H1 (cell line): ENCODE results near the gene TNIK. TPM values are rescaled to one million over a fixed set of nuclear protein-coding genes. Genes with fewer than 3 reads are reported as not detected.

Experiments used
- CTCF ChIA-PET: fragments of 300-600 bp; sonication (Branson Sonifier 250); formaldehyde crosslinking; loops from one replicate; lab custom pipeline; 2021; ENCODE audit not compliant: partially characterized antibody; lab: Charles Lee
- POLR2A ChIA-PET: fragments of 300-600 bp; sonication (Branson Sonifier 250); formaldehyde crosslinking; loops from one replicate; lab custom pipeline; 2021; ENCODE audit warnings: inconsistent platforms; ENCODE audit not compliant: partially characterized antibody; lab: Charles Lee
- DNase-seq, 2 experiments: peaks; one replicate each; pipeline versions ENCODE4 v3.0.0 to v3.0.0-alpha.2; 2010 to 2022; ENCODE audit warnings: low spot score in 2 of 2, low read depth in 1 of 2, mixed read lengths in 1 of 2
- FAIRE-seq: peaks from 2 replicates; lab custom pipeline; 2011; peaks lifted over from hg19 to GRCh38; lab: Jason Lieb, UNC
- H2AFZ ChIP-seq: 2 replicates; pipeline ENCODE4 v1.8.1; 2012; ENCODE audit warnings: low read length, inconsistent platforms
- H2AK5ac ChIP-seq: 2 replicates; pipeline ENCODE4 v1.6.1; 2013; ENCODE audit warnings: low read depth, low read length
- H2BK120ac ChIP-seq: replicated peaks from 2 replicates; pipeline ENCODE3; 2013; ENCODE audit warnings: low read depth, low read length, inconsistent platforms
- H2BK12ac ChIP-seq: 2 replicates; pipeline ENCODE4 v1.6.1; 2013; ENCODE audit warnings: low read depth, low read length
- H2BK15ac ChIP-seq: 2 replicates; pipeline ENCODE4 v1.6.1; 2013; ENCODE audit warnings: low read length
- H2BK20ac ChIP-seq: 2 replicates; pipeline ENCODE4 v1.6.1; 2013; ENCODE audit warnings: low read length
- H2BK5ac ChIP-seq: 2 replicates; pipeline ENCODE4 v1.6.1; 2013; ENCODE audit warnings: low read depth, low read length
- H3K14ac ChIP-seq: 2 replicates; pipeline ENCODE4 v1.6.1; 2013; ENCODE audit warnings: inconsistent platforms; ENCODE audit not compliant: insufficient read length
- H3K18ac ChIP-seq: 2 replicates; pipeline ENCODE4 v1.6.1; 2013; ENCODE audit warnings: low read length; ENCODE audit errors: extremely low read depth
- H3K23ac ChIP-seq: 2 replicates; pipeline ENCODE4 v1.6.1; 2013; ENCODE audit warnings: inconsistent platforms; ENCODE audit not compliant: insufficient read length
- H3K23me2 ChIP-seq: 2 replicates; pipeline ENCODE4 v1.6.1; 2013; ENCODE audit warnings: low read depth, low read length
- H3K27ac ChIP-seq: 2 replicates; pipeline ENCODE4 v1.6.1; 2011; ENCODE audit warnings: low read depth, low read length, inconsistent platforms
- H3K27me3 ChIP-seq, 4 experiments: replicated peaks in 1 of 4; 1 replicate in 1 of 4; 2 replicates in 3 of 4; pipeline versions ENCODE4 v1.6.1 to v1.8.1; 2011 to 2013; ENCODE audit warnings: low read length in 3 of 4, mild to moderate bottlenecking in 3 of 4, inconsistent platforms in 2 of 4, mixed read lengths in 2 of 4, moderate library complexity in 1 of 4; ENCODE audit not compliant: control insufficient read depth in 3 of 4, insufficient read depth in 3 of 4; ENCODE audit errors: extremely low read depth in 1 of 4
- H3K36me3 ChIP-seq, 4 experiments: 2 replicates each; pipeline versions ENCODE4 v1.6.1 to v1.8.1; 2011 to 2013; ENCODE audit warnings: mild to moderate bottlenecking in 4 of 4, low read length in 3 of 4, moderate library complexity in 2 of 4, control low read depth in 1 of 4, inconsistent platforms in 1 of 4; ENCODE audit not compliant: insufficient read depth in 4 of 4, control insufficient read depth in 2 of 4
- H3K4ac ChIP-seq: replicated peaks from 2 replicates; pipeline ENCODE3; 2013; ENCODE audit warnings: low read length, low read depth, mixed read lengths, inconsistent platforms; ENCODE audit not compliant: insufficient read length
- H3K4me1 ChIP-seq, 4 experiments: replicated peaks in 1 of 4; 1 replicate in 1 of 4; 2 replicates in 3 of 4; pipeline versions ENCODE4 v1.6.1 to v1.8.1; 2011 to 2013; ENCODE audit warnings: low read length in 3 of 4, inconsistent platforms in 2 of 4, mixed read lengths in 1 of 4; ENCODE audit not compliant: insufficient read depth in 4 of 4, control insufficient read depth in 3 of 4
- H3K4me2 ChIP-seq, 2 experiments: 2 replicates each; pipeline versions ENCODE4 v1.6.1 to v1.8.1; 2011 to 2013; ENCODE audit warnings: low read depth in 2 of 2, low read length in 2 of 2, control low read depth in 1 of 2, inconsistent platforms in 1 of 2, mild to moderate bottlenecking in 1 of 2; ENCODE audit not compliant: insufficient read depth in 1 of 2
- H3K4me3 ChIP-seq, 4 experiments: fragments of 200-600, 300-600 bp in 1 of 4; sonication (generic), shearing (Covaris generic), sonication (Bioruptor Twin) in 1 of 4; 2 replicates each; pipeline versions ENCODE4 v1.5.1 to v1.8.1; 2011 to 2016; ENCODE audit warnings: low read length in 4 of 4, low read depth in 3 of 4, control low read depth in 2 of 4, inconsistent platforms in 2 of 4, mild to moderate bottlenecking in 2 of 4, mixed read lengths in 1 of 4, moderate library complexity in 1 of 4; ENCODE audit not compliant: insufficient read depth in 2 of 4; ENCODE audit errors: extremely low read depth in 1 of 4
- H3K56ac ChIP-seq: replicated peaks from 2 replicates; pipeline ENCODE3; 2013; ENCODE audit warnings: low read depth, mild to moderate bottlenecking, mixed read lengths, low read length, inconsistent platforms; ENCODE audit not compliant: insufficient read length
- H3K79me1 ChIP-seq: 2 replicates; pipeline ENCODE4 v1.6.1; 2013; ENCODE audit warnings: low read depth, low read length, control low read depth
- H3K79me2 ChIP-seq, 2 experiments: 2 replicates each; pipeline versions ENCODE4 v1.6.1 to v1.8.1; 2012 to 2013; ENCODE audit warnings: low read length in 2 of 2, mild to moderate bottlenecking in 2 of 2, inconsistent platforms in 1 of 2; ENCODE audit not compliant: insufficient read depth in 2 of 2, control insufficient read depth in 1 of 2
- H3K9ac ChIP-seq, 4 experiments: replicated peaks in 1 of 4; 1 replicate in 1 of 4; 2 replicates in 3 of 4; pipeline versions ENCODE4 v1.6.1 to v1.8.1; 2011 to 2013; ENCODE audit warnings: low read depth in 3 of 4, low read length in 3 of 4, control low read depth in 2 of 4, mild to moderate bottlenecking in 2 of 4, moderate library complexity in 2 of 4, inconsistent platforms in 1 of 4; ENCODE audit errors: extremely low read depth in 1 of 4
- H3K9me3 ChIP-seq, 2 experiments: 2 replicates each; pipeline versions ENCODE4 v1.6.1 to v1.8.1; 2012 to 2013; ENCODE audit warnings: mild to moderate bottlenecking in 2 of 2, moderate library complexity in 2 of 2, control low read depth in 1 of 2, inconsistent platforms in 1 of 2, low read depth in 1 of 2, low read length in 1 of 2, mixed read lengths in 1 of 2; ENCODE audit not compliant: insufficient read depth in 2 of 2
- H4K20me1 ChIP-seq, 2 experiments: replicated peaks in 1 of 2; 2 replicates each; pipeline versions ENCODE3 to v1.8.1; 2011 to 2013; ENCODE audit warnings: inconsistent platforms in 2 of 2, low read length in 2 of 2, mild to moderate bottlenecking in 1 of 2; ENCODE audit not compliant: insufficient read depth in 2 of 2, control insufficient read depth in 1 of 2
- H4K5ac ChIP-seq: 2 replicates; pipeline ENCODE4 v1.6.1; 2013; ENCODE audit warnings: low read length, low read depth, mixed read lengths, inconsistent platforms; ENCODE audit not compliant: insufficient read length
- H4K8ac ChIP-seq: 2 replicates; pipeline ENCODE4 v1.8.0; 2013; ENCODE audit warnings: mild to moderate bottlenecking, moderate library complexity, low read length, inconsistent platforms; ENCODE audit not compliant: insufficient read depth; ENCODE audit errors: extremely low read depth
- H4K91ac ChIP-seq: replicated peaks from 2 replicates; pipeline ENCODE3; 2013; ENCODE audit warnings: low read length, mixed read lengths, inconsistent platforms; ENCODE audit not compliant: insufficient read length
- BRCA1 ChIP-seq: IDR thresholded peaks from 2 replicates; pipeline ENCODE4 v1.6.1; 2012; ENCODE audit warnings: low read depth, low read length, improper control_type of control experiment
- CBX8 ChIP-seq: fragments of 300-800, 300-1000 bp; sonication (generic); IDR thresholded peaks from 2 replicates; pipeline ENCODE4 v1.7.1; 2016; ENCODE audit warnings: low read depth, low read length, borderline replicate concordance
- POLR2AphosphoS5 ChIP-seq: IDR thresholded peaks from 2 replicates; pipeline ENCODE4 v1.6.1; 2011; ENCODE audit warnings: low read depth, low read length
- RNF2 ChIP-seq: fragments of 200-900, 300-1000 bp; sonication (generic); IDR thresholded peaks from 2 replicates; pipeline ENCODE4 v1.7.1; 2016; ENCODE audit warnings: borderline replicate concordance, low read depth, mild to moderate bottlenecking, antibody characterized with exemption, low read length; ENCODE audit not compliant: poor library complexity, severe bottlenecking; ENCODE audit errors: missing control alignments
- SAP30 ChIP-seq: fragments of 300-600 bp; sonication (generic); IDR thresholded peaks from 2 replicates; pipeline ENCODE4 v1.7.1; 2012; ENCODE audit warnings: low read length, moderate library complexity, mild to moderate bottlenecking, inconsistent platforms; ENCODE audit not compliant: insufficient read depth, insufficient replicate concordance
- SP2 ChIP-seq: IDR thresholded peaks from 2 replicates; pipeline ENCODE4 v1.6.1; 2012; ENCODE audit warnings: mild to moderate bottlenecking, low read length, inconsistent platforms
- WGBS, 2 experiments: shearing (Covaris generic) in 1 of 2; methylation state at CpG; one replicate each; pipeline versions ENCODE4 v1.1.6 to v1.1.7; 2013 to 2015; ENCODE audit warnings: low lambda C conversion rate in 2 of 2, mixed read lengths in 2 of 2, inconsistent platforms in 1 of 2, low coverage in 1 of 2, missing lambda C conversion rate in 1 of 2; ENCODE audit not compliant: insufficient replicate concordance in 2 of 2, insufficient coverage in 1 of 2, insufficient read length in 1 of 2; ENCODE audit errors: extremely low coverage in 1 of 2, missing lambda C conversion rate in 1 of 2; 5-methylcytosine and 5-hydroxymethylcytosine counted together
- polyA plus RNA-seq, 7 experiments: library from polyadenylated mRNA; depleted of rRNA in 3 of 7; stranded (reverse) in 5 of 7; unstranded in 2 of 7; fragments of >200 nt in 5 of 7; fragments of 200-250 nt in 2 of 7; gene quantifications; 1 replicate in 5 of 7; 2 replicates in 1 of 7; 4 replicates in 1 of 7; pipeline versions ENCODE4 v1.2.1 to v1.2.3, GENCODE V29; 2011 to 2013; ENCODE audit warnings: missing spikeins in 2 of 7, mixed read lengths in 2 of 7
- total RNA-seq: library from RNA; stranded (reverse); fragmentation: NEBNext Ultra II Directional; extraction: Animal tissue kit (Norgen Biotek cat#: 25700); gene quantifications from 2 replicates; pipeline ENCODE4 v1.2.1, GENCODE V29; 2021

The TNIK gene
- total and polyA plus RNA-seq, 2 of the 8 experiments (the other 6 are each of a cell fraction or from before 2014, with no cell fraction given): 7.4 to 42.0 TPM

DNA sequence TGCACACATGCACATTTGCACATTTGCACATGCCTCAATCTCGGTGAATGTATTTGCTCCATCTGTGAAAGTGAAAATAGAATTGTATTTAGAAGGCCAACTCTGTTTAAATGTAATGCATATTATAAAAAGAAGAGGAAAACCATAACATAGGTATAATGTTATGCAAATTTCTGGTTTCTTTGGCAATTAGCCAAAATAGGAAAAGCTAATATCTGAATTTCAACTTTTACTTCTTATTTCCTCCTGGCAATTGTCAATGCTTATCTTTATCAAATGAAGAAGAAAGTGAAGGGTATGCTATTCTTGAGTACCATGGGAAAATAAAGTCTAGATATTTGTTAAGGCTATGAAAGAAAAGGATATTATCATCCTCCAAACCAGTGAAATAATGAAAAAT lies 357.0 kb downstream of the TNIK start:
- no peak overlapping the region for H4K91ac ChIP-seq

More for the DNA sequence above, 357.0 kb downstream of the TNIK start:
- no peak overlapping the region for H2AK5ac ChIP-seq
- H3K79me1 ChIP-seq: no peaks in the 10 kb centered on the region
- POLR2A ChIA-PET: no interaction called here
- no peak overlapping the region for H3K27ac ChIP-seq
- no peaks in the 10 kb centered on the region; a peak in 1 of 8 replicates for H3K36me3 ChIP-seq
- no peaks in the 10 kb centered on the region for H4K20me1 ChIP-seq
- no peaks in the 10 kb centered on the region for H3K27me3 ChIP-seq
- no peak overlapping the region for H2BK20ac ChIP-seq
- no peaks in the 10 kb centered on the region for H3K4me1 ChIP-seq
- H3K9me3 ChIP-seq: no peaks in the 10 kb centered on the region
- H3K4me2 ChIP-seq: no peak overlapping the region
- DNase-seq (no peak), FAIRE-seq (no peak)
- TF ChIP-seq SAP30: no peak
- no peak for TF ChIP-seq SP2
- TF ChIP-seq BRCA1: no peak
- TF ChIP-seq CBX8: no peak
- TF ChIP-seq RNF2: no peak
- no peak for TF ChIP-seq POLR2AphosphoS5
- H2BK12ac ChIP-seq: no peak overlapping the region
- no peaks in the 10 kb centered on the region for H3K23me2 ChIP-seq
- H3K23ac ChIP-seq: no peak overlapping the region
- H2AFZ ChIP-seq: no peak overlapping the region
- H2BK15ac ChIP-seq: no peak overlapping the region
- no peak overlapping the region for H3K56ac ChIP-seq
- WGBS, 2 experiments: 88% methylated on average over 1 of the region's 1 CpG; no CpG with 5 or more reads in 1 of the 2 experiments
- CTCF ChIA-PET: no interaction called here
- H2BK120ac ChIP-seq: no peak overlapping the region
- no peak overlapping the region for H3K18ac ChIP-seq
- no peak overlapping the region for H2BK5ac ChIP-seq
- H3K4ac ChIP-seq: no peak overlapping the region
- H3K79me2 ChIP-seq: no peaks in the 10 kb centered on the region
- H4K8ac ChIP-seq: no peak overlapping the region
- H4K5ac ChIP-seq: no peak overlapping the region
- no peak overlapping the region for H3K4me3 ChIP-seq
- no peak overlapping the region for H3K14ac ChIP-seq
- H3K9ac ChIP-seq: no peak overlapping the region
